Myocyte (in vitro differentiated cells): ENCODE measurements around the gene FRMD8. TPM values are rescaled to one million over a fixed set of nuclear protein-coding genes. Genes with fewer than 3 reads are reported as not detected.
A peak's percentile ranks its signal among the peaks of the same experiment; 100 is the strongest.

Source experiments
- DNase-seq: peaks from one replicate; pipeline ENCODE4 v3.0.0-alpha.2; 2012; ENCODE audit warnings: low read depth
- polyA plus RNA-seq: library from polyadenylated mRNA; unstranded; fragments of >200 nt; gene quantifications from one replicate; pipeline ENCODE4 v1.2.1, GENCODE V29; 2012; ENCODE audit warnings: missing spikeins
- total RNA-seq: library from RNA; depleted of rRNA; stranded (reverse); fragments of >200 nt; gene quantifications from 2 replicates; pipeline ENCODE4 v1.2.3, GENCODE V29; 2014

FRMD8 gene, protein sequence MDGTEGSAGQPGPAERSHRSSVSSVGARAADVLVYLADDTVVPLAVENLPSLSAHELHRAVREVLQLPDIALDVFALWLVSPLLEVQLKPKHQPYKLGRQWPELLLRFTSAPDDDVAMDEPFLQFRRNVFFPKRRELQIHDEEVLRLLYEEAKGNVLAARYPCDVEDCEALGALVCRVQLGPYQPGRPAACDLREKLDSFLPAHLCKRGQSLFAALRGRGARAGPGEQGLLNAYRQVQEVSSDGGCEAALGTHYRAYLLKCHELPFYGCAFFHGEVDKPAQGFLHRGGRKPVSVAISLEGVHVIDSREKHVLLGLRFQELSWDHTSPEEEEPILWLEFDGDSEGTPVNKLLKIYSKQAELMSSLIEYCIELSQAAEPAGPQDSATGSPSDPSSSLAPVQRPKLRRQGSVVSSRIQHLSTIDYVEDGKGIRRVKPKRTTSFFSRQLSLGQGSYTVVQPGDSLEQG
- total RNA-seq = 36.2 and 49.1 TPM in 2 replicates
- 18.2 TPM for polyA plus RNA-seq

DNA sequence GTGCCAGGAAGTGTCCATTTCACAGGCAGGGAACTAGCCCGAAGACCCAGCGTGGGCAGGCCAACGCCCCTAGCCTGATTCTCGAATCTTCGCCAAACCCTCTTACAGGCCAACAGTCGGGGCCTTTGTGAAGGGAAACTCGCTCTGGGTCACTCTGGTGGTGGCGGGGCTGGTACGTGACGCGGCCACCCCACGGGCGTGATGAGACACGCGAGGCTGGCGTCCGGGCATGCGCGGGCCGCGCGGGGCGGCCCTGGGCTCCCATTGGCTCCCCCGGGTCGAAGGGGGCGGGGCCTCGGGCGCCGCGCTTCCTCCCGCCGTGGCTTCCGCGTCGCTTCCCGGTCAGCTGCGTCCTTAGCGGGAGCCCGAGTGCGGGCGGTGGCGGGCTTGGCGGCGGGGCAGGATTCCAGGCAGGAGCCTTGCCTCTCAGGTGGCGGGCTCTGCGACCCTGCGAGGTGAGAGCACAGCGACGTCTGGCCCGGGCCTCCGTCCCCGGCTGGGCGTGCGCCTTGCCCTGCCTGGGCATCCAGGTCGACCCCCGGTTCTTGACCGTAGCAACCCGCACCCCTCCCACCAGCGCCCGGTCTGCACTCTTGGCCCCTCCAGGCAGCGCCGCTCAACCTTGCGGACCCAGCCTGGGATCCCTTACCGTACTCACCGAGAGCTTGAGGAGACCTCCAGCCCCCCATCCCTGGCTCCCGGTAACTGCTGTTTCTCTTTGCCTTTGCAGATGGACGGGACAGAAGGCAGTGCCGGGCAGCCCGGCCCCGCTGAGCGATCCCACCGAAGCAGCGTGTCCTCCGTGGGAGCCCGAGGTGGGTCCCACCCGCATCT lies at the start of gene FRMD8:
Gene FRMD8, plus strand, starts transcription at position 331 of the 834 bp plus-strand sequence. Its CDS starts 400 bp downstream, at position 731.
- peak; percentile 87 for DNase-seq

DNA sequence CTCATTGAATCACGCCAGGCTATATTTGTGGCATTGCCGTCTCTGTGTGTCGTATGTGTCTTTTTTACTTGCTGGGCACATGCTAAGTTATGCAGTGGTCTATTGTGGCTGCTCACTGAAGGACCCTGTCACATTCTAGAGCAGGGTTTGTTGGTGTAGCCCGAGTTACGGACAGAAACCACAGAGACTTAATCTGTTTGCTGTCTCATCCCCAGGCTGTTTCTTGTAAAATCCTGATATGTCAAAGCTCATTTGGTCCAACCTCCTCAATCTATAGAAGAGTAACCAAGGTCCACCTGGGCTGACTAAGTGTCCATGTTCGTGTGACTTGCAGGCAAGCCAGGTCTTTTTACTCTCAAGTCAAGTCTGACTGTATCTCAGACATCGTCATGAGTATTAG lies 47.8 kb upstream of the FRMD8 start:
- peak; percentile 42 for DNase-seq

DNA sequence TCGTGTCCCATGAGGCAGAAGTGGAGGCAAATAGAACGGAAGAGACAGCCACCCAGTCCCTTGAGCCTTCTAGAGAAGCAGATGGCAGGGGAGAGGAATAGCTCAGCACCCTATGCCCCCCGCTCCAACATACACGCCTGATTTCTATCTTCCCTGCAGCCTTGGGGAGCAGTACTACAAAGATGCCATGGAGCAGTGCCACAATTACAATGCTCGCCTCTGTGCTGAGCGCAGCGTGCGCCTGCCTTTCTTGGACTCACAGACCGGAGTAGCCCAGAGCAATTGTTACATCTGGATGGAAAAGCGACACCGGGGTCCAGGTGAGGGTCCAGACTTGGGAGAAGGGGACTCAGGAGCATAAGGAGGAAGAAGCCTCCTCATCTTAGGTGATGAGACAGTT lies 46.2 kb upstream of the FRMD8 start:
- no peak for DNase-seq

- no peak for DNase-seq
Measured at GRCh38 chr11:65341856-65342255, 44.6 kb upstream of the FRMD8 start.

- DNase-seq = no peak
Measured at GRCh38 chr11:65351511-65351910, 34.9 kb upstream of the FRMD8 start.

GRCh38 chr11:65352783-65353182 lies 33.7 kb upstream of the FRMD8 start:
- no peak for DNase-seq

DNA sequence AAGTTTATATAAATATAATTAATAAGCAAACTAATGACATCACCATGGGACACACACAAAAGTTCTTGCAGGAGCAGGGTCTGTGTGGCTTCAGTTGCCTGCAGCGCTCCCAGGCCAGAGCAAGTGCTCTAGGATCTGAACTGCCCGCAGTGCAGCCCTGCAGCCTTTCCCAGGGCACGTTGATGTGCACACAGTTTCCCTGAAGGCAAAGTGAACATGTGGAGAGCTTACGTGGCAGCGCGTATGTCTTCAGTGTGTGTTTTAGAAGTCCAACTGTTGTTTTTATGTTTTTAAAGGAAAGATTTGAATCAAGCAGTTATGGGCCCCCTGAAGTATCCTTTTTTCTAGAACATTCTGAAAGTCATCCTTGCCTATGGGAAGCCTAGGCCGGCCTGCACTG lies 33.1 kb upstream of the FRMD8 start:
- DNase-seq = no peak

GRCh38 chr11:65353900-65354264 lies 32.6 kb upstream of the FRMD8 start:
- DNase-seq = no peak

DNA sequence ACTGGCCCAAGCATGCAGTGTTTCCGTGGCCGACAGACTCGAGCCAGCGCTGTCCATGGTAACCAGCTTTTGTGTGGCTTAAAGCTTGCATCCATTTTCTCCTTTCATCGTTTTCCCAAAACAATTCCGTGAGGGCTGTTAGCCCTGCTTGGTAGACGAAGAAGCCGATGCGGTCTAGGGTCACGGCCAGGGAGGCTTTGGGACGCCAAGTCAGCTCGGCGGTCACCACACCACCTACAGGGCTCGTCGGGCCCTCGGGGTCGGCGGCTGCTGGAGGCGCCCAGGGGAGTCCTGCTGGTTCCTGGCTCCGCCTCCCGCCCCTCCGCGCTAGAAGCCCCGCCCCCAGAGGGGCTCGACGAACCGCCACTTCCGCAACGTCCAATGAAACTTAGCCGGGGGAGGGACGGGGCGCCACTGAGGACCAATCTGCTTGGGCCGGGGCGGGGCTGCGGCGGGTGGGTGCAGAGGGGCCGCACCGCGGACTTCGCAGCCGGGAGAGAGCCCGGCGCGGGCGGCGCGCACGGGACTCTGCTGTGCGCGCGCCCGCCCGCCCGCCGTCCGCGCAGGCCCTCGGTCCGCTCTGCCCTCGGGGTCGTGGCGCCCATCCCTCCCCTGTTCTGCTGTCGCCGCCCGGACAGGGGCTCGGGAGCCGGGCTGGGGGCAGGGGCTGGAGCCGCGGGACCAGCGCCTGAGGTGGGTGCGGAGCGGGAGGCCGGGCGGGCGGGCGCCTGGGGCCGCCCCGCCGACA lies 32.0 kb upstream of the FRMD8 start, which contains the start of gene TIGD3:
Gene TIGD3, plus strand, starts transcription at position 487 of the 748 bp plus-strand sequence. CDS start 1,058 bp downstream, outside the sequence.
- peak; percentile 96 for DNase-seq

DNA sequence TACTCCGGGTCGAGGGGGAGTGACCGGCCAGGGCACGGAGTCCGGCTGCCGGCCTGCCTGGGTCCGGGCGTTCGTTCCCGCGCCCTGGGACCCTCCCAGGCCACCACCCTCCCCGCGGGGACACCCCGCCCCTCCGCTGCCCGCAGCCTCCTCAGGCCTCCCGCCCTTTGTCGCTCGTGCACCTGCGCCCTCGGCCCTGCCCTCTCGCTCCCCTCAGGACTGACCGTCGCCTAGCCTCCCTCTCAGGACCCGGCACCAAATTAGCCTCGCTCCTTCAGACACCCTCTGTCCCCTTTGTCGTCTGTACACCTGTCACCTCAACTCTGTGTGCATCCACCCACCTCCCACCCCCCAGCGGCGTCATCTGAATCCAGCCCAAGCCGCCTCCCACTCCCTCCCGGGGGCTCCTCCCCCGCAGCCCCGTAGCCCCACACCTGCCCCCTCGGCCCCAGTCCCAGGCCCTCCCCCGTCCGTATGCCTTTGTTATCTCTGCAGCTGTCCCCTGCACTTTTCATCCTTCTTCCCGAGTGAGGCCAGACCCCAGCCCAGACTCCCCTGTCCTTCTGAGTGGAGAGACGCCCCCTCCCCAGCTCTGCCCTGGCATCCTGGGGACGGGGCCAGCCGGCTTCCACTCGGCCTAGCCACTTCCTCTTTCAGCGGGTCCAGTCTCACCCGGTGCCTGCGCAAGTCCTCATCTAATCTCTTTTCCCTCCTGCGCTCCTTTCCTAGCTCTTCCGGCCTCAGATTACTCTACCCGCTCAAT lies 31.2 kb upstream of the FRMD8 start:
- no peak for DNase-seq

DNA sequence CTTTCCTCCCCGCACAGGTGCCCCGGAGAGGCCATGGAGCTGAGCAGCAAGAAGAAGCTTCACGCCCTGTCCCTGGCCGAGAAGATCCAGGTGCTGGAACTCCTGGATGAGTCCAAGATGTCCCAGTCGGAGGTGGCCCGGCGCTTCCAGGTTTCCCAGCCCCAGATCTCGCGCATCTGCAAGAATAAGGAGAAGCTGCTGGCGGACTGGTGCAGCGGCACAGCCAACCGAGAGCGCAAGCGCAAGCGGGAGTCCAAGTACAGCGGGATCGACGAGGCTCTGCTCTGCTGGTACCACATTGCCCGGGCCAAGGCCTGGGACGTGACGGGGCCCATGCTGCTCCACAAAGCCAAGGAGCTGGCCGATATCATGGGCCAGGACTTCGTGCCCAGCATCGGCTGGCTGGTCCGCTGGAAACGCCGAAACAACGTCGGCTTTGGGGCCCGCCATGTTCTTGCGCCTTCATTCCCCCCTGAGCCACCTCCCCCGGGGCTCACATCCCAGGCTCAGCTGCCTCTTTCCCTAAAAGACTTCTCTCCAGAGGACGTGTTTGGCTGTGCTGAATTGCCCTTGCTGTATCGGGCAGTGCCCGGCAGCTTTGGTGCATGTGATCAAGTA lies 30.6 kb upstream of the FRMD8 start:
- peak; percentile 61 for DNase-seq

DNA sequence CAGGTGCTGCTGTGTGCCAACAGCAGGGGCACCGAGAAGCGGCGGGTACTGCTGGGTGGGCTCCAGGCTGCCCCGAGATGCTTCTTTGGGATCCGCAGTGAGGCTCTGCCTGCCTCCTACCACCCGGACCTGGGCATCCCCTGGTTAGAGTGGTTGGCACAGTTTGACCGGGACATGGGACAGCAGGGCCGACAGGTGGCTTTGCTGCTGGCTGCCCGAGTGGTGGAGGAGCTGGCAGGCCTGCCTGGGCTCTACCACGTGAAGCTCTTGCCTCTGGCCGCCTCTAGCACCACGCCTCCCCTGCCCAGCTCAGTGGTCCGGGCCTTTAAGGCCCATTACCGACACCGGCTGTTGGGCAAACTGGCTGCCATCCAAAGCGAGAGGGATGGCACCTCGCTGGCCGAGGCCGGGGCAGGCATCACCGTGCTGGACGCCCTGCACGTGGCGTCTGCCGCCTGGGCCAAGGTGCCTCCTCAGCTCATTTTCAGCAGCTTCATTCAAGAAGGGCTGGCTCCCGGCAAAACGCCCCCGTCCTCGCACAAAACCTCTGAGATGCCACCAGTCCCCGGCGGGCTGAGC lies 30.0 kb upstream of the FRMD8 start:
- DNase-seq = peak; percentile 56

- DNase-seq = no peak
Measured at GRCh38 chr11:65357856-65358356, 28.5 kb upstream of the FRMD8 start.

DNA sequence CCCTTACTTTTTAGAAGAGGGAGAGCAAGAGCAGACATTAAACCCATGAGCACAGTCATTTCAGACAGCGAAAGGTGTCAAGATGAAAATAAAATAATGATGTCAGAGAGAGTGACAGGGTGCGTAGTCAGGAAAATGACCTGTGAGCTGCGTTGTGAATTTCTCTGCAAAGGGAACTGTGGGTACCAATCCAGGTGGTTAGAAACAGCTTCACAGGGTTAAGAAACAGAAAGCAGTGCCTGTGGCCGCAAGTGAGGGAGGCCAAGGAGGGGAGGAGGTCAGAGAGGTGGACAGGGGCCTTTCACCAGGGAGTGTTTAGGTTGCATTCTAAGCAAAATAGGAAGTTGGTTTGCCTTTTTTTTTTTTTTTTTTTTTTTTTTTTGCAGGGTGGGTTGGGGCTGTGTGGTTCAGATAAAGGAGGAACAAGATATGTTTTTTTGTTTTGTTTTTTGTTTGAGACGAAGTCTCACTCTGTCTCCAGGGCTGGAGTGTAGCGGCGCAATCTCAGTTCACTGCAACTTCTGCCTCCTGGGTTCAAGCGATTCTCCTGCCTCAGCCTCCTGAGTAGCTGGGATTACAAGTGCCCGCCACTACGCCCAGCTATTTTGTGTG lies 24.0 kb upstream of the FRMD8 start:
- no peak for DNase-seq

GRCh38 chr11:65362966-65363365 lies 23.5 kb upstream of the FRMD8 start:
- DNase-seq = no peak

DNA sequence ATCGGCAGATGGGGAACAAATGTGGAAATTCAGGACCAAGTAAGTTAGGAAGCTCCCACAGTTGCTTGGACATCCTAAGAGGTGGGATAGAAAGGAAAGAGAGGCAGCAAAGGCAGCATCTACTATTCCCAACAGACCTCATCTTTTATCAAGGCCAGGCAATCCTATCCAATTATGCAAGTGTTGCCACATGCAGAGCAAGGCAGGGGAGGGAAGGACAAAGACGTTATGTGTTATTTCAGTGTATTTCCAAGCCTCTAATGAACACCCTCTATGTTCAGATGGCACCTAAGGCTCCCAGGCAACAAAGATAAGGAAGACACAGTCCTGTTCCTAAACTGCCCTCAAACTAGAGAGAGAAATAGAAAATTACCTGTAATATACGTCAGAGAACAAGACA lies 22.7 kb upstream of the FRMD8 start:
- DNase-seq = no peak

DNA sequence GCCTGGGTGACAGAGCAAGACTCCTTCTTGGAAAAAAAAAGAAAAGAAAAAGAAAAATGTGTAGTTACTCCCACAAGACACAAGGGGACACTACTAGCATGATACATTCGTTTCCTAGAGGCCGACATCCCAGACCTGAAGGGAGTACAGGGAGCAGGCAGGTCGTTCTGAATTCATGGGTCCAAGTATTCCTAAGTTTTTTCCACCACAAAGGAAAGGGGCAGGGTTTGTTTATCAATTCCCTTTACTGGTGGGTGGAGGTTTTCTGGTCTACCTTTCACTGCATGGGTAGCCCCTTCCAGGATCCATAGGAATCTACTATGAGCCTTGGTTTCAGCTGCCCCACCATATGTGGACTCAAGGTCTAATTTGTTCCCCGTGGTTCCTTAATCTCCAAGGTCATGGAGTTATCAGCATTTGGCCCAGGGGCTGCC lies 20.1 kb upstream of the FRMD8 start:
- peak; percentile 84 for DNase-seq

DNA sequence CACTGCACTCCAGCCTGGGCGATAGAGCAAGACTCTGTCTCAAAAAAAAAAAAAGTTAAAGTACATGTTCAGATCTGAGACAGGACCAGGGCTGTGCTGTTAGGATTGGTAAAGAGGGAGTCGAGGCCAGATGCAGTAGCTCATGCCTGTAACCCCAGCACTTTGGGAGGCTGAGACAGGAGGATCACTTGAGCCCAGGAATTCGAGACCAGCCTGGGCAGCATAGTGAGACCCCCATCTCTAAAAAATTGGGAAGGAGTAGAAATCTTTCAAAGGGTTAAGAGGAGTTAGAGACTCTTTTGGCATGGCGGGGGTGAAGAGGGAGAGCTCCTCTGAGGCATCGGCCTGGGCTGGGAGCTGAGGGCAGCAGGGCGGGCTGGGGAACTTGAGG lies 15.8 kb upstream of the FRMD8 start:
- DNase-seq = no peak
